ENCODE results near the gene ATF7.

- peak; percentile 97 for TF ChIP-seq POLR2AphosphoS5 (IDR thresholded peaks at IDR 0.05)
- TF ChIP-seq CTCF (IDR thresholded peaks at IDR 0.05), result no peak
Measured at GRCh38 chr12:53500142-53500775, 125.9 kb downstream of the ATF7 start.
